OCI-LY3 (cell line): Measurements from ENCODE around the gene ANXA3.
A peak's percentile ranks its signal among the peaks of the same experiment; 100 is the strongest.

Experiments
- H2AFZ ChIP-seq: fragments of 200-600, 300-600 bp; shearing (Covaris generic); 2 replicates; pipeline ENCODE4 v1.6.0; 2014; ENCODE audit warnings: antibody characterized with exemption, low read depth, low read length
- H3K27ac ChIP-seq: fragments of 200-600, 300-600 bp; sonication (generic); 2 replicates; pipeline ENCODE4 v1.5.1; 2014; ENCODE audit warnings: mild to moderate bottlenecking, low read length, moderate library complexity, mixed read lengths
- H3K27me3 ChIP-seq: fragments of 200-600, 300-600 bp; sonication (generic); 2 replicates; pipeline ENCODE4 v1.6.1; 2014; ENCODE audit warnings: low read depth, low read length, mixed read lengths
- H3K36me3 ChIP-seq: fragments of 200-600, 300-600 bp; sonication (generic); replicated peaks from 2 replicates; pipeline ENCODE3; 2014; ENCODE audit warnings: low read depth, low read length, mixed read lengths
- H3K4me1 ChIP-seq: fragments of 300-600, 200-600 bp; sonication (generic); 2 replicates; pipeline ENCODE4 v1.6.1; 2014; ENCODE audit warnings: low read length, mixed read lengths
- H3K4me2 ChIP-seq: fragments of 200-600, 300-600 bp; sonication (generic); 2 replicates; pipeline ENCODE4 v1.6.1; 2014; ENCODE audit warnings: low read length, mixed read lengths
- H3K4me3 ChIP-seq: fragments of 300-600, 200-600 bp; sonication (generic); 2 replicates; pipeline ENCODE4 v1.5.1; 2014; ENCODE audit warnings: antibody characterized with exemption, mild to moderate bottlenecking, low read length, moderate library complexity
- H3K79me2 ChIP-seq: fragments of 300-600, 200-600 bp; shearing (Covaris generic); 2 replicates; pipeline ENCODE4 v1.6.1; 2014; ENCODE audit warnings: mild to moderate bottlenecking, low read length, mixed read lengths
- H3K9ac ChIP-seq: fragments of 300-600, 200-600 bp; shearing (Covaris generic); 2 replicates; pipeline ENCODE4 v1.6.0; 2014; ENCODE audit warnings: mild to moderate bottlenecking, low read length, moderate library complexity
- H3K9me3 ChIP-seq: fragments of 200-600, 300-600 bp; shearing (Covaris generic); 2 replicates; pipeline ENCODE4 v1.6.1; 2014; ENCODE audit warnings: low read length, mixed read lengths; ENCODE audit not compliant: insufficient read depth
- H4K20me1 ChIP-seq: fragments of 200-600, 300-600 bp; sonication (generic); 2 replicates; pipeline ENCODE4 v1.6.1; 2016; ENCODE audit warnings: low read length, mixed read lengths; ENCODE audit not compliant: insufficient read depth
- EZH2phosphoT487 ChIP-seq: fragments of 200-600 bp; shearing (Covaris generic); IDR thresholded peaks from 2 replicates; pipeline ENCODE4 v1.6.1; 2018; ENCODE audit warnings: antibody characterized with exemption, mixed run types, low read depth
- TF ChIP-seq, protein P1 (sequence below): fragments of 200-600, 300-600 bp; sonication (generic); IDR thresholded peaks from 2 replicates; pipeline ENCODE4 v1.5.1; 2014; ENCODE audit warnings: antibody characterized with exemption, low read length, low read depth

Gene ANXA3

DNA sequence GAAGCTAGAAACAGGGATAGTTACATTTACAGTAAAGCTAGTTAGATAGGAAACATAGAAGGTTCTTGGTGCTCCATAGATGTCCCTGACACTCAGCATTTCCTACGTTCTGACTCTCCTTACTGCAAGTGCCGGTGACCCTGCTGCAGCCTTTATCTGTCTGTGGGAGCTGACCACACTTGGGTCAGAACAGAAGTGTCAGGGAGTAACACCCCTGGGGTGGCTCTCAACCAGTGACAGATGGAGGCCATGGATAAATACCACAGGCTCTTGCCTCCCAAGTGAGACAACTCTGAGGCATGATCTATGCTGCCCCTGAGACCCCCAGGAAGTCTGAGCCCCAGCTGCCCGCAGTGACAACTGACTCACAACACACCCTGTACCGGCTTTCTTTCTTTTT is 69.8 kb downstream of the ANXA3 start:
- H3K4me3 ChIP-seq = no peak overlapping the region
- no peaks in the 10 kb centered on the region for H3K79me2 ChIP-seq
- no peak overlapping the region for H3K4me2 ChIP-seq
- no peaks in the 10 kb centered on the region for H3K36me3 ChIP-seq
- H3K27me3 ChIP-seq = no peaks in the 10 kb centered on the region
- peaks cover 18% of the 10 kb centered on the region for H3K4me1 ChIP-seq
- H3K9ac ChIP-seq = no peak overlapping the region
- H3K27ac ChIP-seq = no peak overlapping the region
- H2AFZ ChIP-seq = no peak overlapping the region
- TF ChIP-seq, protein P1, sequence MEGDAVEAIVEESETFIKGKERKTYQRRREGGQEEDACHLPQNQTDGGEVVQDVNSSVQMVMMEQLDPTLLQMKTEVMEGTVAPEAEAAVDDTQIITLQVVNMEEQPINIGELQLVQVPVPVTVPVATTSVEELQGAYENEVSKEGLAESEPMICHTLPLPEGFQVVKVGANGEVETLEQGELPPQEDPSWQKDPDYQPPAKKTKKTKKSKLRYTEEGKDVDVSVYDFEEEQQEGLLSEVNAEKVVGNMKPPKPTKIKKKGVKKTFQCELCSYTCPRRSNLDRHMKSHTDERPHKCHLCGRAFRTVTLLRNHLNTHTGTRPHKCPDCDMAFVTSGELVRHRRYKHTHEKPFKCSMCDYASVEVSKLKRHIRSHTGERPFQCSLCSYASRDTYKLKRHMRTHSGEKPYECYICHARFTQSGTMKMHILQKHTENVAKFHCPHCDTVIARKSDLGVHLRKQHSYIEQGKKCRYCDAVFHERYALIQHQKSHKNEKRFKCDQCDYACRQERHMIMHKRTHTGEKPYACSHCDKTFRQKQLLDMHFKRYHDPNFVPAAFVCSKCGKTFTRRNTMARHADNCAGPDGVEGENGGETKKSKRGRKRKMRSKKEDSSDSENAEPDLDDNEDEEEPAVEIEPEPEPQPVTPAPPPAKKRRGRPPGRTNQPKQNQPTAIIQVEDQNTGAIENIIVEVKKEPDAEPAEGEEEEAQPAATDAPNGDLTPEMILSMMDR = no peak
- TF ChIP-seq EZH2phosphoT487 = no peak
- no peaks in the 10 kb centered on the region for H4K20me1 ChIP-seq
- no peaks in the 10 kb centered on the region for H3K9me3 ChIP-seq

DNA sequence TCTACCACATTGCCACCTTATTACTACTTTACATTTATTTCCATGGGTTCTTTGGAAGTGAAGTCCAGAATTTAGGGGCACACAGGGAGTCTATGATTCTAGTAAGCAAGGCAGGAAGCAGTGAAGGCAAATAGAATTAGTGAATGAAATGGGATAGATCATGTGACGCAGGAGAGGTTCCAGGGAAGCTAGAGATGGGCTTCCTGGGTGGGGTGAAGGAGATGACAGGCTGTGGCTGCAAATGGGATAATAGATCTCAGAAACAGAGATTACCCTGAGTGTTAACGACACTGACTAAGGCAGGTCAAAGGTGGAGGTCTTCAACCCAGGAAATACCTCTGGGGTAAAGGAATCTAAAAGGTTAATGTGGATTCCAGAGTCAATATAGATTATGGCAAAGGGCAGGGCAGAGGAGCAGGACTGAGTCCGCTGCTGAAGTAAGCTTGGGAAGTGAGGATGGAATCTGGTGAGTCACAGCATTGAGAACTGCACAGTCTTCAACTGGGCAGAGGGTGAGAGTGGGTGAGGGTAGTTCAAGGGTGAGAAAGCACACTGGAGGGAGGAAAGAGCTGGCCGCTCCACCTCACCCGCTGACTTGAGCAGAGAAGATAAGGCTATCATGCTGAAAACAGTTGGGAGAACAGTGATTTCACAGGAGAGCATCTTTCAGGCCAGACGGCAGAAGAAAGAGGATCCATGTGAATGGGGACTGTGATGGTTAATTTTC is 70.8 kb downstream of the ANXA3 start:
- no peak overlapping the region for H3K27ac ChIP-seq
- H3K27me3 ChIP-seq = no peaks in the 10 kb centered on the region
- H3K4me2 ChIP-seq = no peak overlapping the region
- H3K9ac ChIP-seq = no peak overlapping the region
- H3K4me3 ChIP-seq = no peak overlapping the region
- no peak for TF ChIP-seq EZH2phosphoT487
- TF ChIP-seq, protein P1 = no peak
- H4K20me1 ChIP-seq = no peaks in the 10 kb centered on the region
- H3K79me2 ChIP-seq = no peaks in the 10 kb centered on the region
- H3K4me1 ChIP-seq = peaks cover 18% of the 10 kb centered on the region
- no peak overlapping the region for H2AFZ ChIP-seq
- no peaks in the 10 kb centered on the region for H3K9me3 ChIP-seq
- no peaks in the 10 kb centered on the region for H3K36me3 ChIP-seq

DNA sequence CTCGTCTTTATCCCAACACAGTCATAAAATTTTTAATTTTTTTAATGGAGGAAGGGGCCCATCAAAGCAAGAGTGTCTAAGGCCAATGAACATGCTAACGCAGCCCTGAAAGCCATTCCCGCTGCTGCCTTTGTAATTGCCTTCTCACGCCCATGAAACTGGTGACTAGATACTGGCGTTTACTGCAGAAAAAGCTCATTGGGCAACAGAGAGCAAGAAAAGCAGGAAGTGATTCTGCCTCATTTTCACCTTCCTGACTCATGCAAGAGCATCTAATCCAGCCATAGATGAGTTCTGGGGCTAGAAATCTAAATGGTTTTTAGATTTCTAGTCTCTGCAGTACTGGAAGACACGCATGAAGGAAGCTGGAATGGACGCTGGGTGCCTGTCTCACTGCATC is 72.5 kb downstream of the ANXA3 start:
- H3K27ac ChIP-seq = peak overlapping the region; percentile 0; the same call in 1 of the 2 replicates
- no peaks in the 10 kb centered on the region for H3K27me3 ChIP-seq
- peak overlapping the region; percentile 44 for H3K4me2 ChIP-seq
- H2AFZ ChIP-seq = peak overlapping the region; percentile 25
- peaks cover 21% of the 10 kb centered on the region for H3K4me1 ChIP-seq
- H3K9me3 ChIP-seq = no peaks in the 10 kb centered on the region
- no peaks in the 10 kb centered on the region for H3K36me3 ChIP-seq
- H3K4me3 ChIP-seq = no peak overlapping the region
- H3K79me2 ChIP-seq = no peaks in the 10 kb centered on the region
- H4K20me1 ChIP-seq = no peaks in the 10 kb centered on the region
- TF ChIP-seq EZH2phosphoT487 = no peak
- TF ChIP-seq, protein P1 = no peak
- no peak overlapping the region; the same call in 1 of the 2 replicates for H3K9ac ChIP-seq

DNA sequence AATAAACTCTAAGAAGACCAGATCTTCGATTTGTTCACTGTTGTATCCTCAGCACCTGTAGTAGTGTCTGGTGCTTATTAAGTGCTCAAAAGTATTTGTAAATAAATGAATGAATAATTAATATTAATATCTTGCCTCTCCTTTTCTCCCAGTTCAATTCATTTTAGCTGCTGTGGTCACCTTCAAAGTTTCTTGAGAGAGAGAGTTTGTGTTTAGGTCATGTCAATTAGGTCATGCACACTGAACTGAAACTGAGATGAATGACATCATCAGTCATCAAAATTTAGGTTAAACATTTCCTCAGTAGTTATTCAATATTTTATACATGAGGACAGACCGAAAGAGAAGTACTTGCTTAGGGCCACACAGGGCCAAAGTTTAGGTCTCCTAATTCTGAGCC is 73.5 kb downstream of the ANXA3 start:
- Histone ChIP-seq H3K9me3 (no peaks in the 10 kb centered on the region), H4K20me1 (no peaks in the 10 kb centered on the region), H3K79me2 (no peaks in the 10 kb centered on the region), H3K4me2 (peak overlapping the region; percentile 44; the same call in 1 of the 2 replicates), H3K9ac (no peak overlapping the region), H3K4me1 (peaks cover 31% of the 10 kb centered on the region), H3K4me3 (no peak overlapping the region), H2AFZ (no peak overlapping the region), H3K36me3 (no peaks in the 10 kb centered on the region), H3K27ac (no peak overlapping the region), H3K27me3 (no peaks in the 10 kb centered on the region)
- TF ChIP-seq EZH2phosphoT487 = no peak
- TF ChIP-seq, protein P1 = no peak
